GM18502 (cell line): ENCODE data around the gene PLCL2.

Source experiments
- ATAC-seq: cut with Tn5 transposase; IDR thresholded peaks from one replicate; pipeline ENCODE4 v1.9.1; 2021; ENCODE audit warnings: mild to moderate bottlenecking; ENCODE audit not compliant: unreplicated experiment, poor library complexity

The PLCL2 gene

GRCh38 chr3:17135696-17136095 lies 250.9 kb downstream of the PLCL2 start:
- no peak for ATAC-seq

- no peak for ATAC-seq
These were observed 251.5 kb downstream of the PLCL2 start for GRCh38 chr3:17136136-17136721.

GRCh38 chr3:17137321-17137826 lies 252.6 kb downstream of the PLCL2 start:
- ATAC-seq = no peak

GRCh38 chr3:17138246-17139039 lies 253.7 kb downstream of the PLCL2 start:
- no peak for ATAC-seq
